ENCODE measurements around the gene MMP27.

The MMP27 gene

DNA sequence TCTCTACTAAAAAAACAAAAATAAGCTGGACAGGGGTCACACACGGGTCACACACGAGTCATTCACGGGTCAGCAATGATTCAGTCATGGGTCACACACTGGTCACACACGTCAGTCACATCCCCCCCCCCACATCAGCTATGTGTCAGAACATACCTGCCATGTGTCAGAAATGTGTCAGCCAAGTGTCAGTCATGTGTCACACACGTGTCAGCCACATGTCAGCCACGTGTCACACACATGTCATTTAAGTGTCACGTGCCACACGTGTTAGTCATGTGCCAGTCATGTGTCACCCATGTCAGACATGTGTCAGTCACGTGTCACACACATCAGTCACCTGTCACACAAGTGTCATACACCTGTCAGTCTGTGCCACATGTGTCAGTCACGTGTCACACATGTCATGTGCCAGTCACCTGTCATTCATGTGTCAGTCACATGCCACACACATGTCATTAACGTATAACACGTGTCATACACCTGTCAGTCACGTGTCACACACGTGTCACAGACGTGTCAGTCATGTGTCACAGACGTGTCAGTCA lies 51.8 kb downstream of the MMP27 start:
- H3K27me3 ChIP-seq (ENCODE audit: insufficient read depth, poor library complexity, severe bottlenecking), result no peaks in the 10 kb centered on the region
- no peak for TF ChIP-seq SPI1 (IDR thresholded peaks at IDR 0.05; ENCODE audit: borderline replicate concordance, low read depth)
- no peak for TF ChIP-seq CTCF (IDR thresholded peaks at IDR 0.05; ENCODE audit: insufficient read depth, low read length)
- no peak for TF ChIP-seq POLR2AphosphoS5 (IDR thresholded peaks at IDR 0.05; ENCODE audit: low read depth)
- no peak for TF ChIP-seq GABPA (IDR thresholded peaks at IDR 0.05; ENCODE audit: low read depth)
- TF ChIP-seq, protein P1, sequence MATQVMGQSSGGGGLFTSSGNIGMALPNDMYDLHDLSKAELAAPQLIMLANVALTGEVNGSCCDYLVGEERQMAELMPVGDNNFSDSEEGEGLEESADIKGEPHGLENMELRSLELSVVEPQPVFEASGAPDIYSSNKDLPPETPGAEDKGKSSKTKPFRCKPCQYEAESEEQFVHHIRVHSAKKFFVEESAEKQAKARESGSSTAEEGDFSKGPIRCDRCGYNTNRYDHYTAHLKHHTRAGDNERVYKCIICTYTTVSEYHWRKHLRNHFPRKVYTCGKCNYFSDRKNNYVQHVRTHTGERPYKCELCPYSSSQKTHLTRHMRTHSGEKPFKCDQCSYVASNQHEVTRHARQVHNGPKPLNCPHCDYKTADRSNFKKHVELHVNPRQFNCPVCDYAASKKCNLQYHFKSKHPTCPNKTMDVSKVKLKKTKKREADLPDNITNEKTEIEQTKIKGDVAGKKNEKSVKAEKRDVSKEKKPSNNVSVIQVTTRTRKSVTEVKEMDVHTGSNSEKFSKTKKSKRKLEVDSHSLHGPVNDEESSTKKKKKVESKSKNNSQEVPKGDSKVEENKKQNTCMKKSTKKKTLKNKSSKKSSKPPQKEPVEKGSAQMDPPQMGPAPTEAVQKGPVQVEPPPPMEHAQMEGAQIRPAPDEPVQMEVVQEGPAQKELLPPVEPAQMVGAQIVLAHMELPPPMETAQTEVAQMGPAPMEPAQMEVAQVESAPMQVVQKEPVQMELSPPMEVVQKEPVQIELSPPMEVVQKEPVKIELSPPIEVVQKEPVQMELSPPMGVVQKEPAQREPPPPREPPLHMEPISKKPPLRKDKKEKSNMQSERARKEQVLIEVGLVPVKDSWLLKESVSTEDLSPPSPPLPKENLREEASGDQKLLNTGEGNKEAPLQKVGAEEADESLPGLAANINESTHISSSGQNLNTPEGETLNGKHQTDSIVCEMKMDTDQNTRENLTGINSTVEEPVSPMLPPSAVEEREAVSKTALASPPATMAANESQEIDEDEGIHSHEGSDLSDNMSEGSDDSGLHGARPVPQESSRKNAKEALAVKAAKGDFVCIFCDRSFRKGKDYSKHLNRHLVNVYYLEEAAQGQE (IDR thresholded peaks at IDR 0.05; ENCODE audit: insufficient replicate concordance, low read depth), result no peak
- no peak overlapping the region for H3K27ac ChIP-seq (replicated peaks)
- DNase-seq (ENCODE audit: low read depth in 1 of 2, low spot score in 1 of 2), result no peak
- H3K4me3 ChIP-seq (replicated peaks; ENCODE audit: insufficient read depth, low read length), result no peak overlapping the region

- Histone ChIP-seq H3K27me3 (ENCODE audit: insufficient read depth, poor library complexity, severe bottlenecking) (no peaks in the 10 kb centered on the region), H3K4me3 (replicated peaks; ENCODE audit: insufficient read depth, low read length) (no peak overlapping the region), H3K27ac (replicated peaks) (no peak overlapping the region)
- DNase-seq (ENCODE audit: low read depth in 1 of 2, low spot score in 1 of 2), result no peak
- TF ChIP-seq, protein P1 (IDR thresholded peaks at IDR 0.05; ENCODE audit: insufficient replicate concordance, low read depth), result no peak
- TF ChIP-seq GABPA (IDR thresholded peaks at IDR 0.05; ENCODE audit: low read depth) (no peak), CTCF (IDR thresholded peaks at IDR 0.05; ENCODE audit: insufficient read depth, low read length) (no peak)
Observed at GRCh38 chr11:102647430-102647829, 58.1 kb downstream of the MMP27 start.

DNA sequence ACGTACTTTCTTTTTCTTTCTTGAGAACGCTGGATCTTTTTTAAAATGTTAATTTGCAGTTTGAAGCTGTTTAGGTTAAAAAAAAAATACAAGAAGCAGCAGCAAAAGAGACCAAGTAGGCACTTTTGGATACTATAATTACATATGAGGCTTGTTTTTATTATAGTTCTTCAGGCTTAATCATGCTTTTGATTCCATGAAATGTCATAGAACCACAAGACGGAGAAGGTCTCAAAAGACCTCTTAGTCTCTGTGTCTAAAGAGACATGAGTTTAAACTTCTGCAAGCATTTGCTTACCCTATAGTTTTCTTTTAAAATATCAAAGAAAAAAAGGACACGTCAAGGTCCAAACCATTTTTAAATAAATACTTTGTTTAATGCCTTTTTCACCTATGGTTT lies 61.6 kb downstream of the MMP27 start:
- no peak for DNase-seq (ENCODE audit: low read depth in 1 of 2, low spot score in 1 of 2)
- Histone ChIP-seq H3K27ac (replicated peaks) (no peak overlapping the region), H3K4me3 (replicated peaks; ENCODE audit: insufficient read depth, low read length) (no peak overlapping the region), H3K27me3 (ENCODE audit: insufficient read depth, poor library complexity, severe bottlenecking) (no peaks in the 10 kb centered on the region)
- no peak for TF ChIP-seq CTCF (IDR thresholded peaks at IDR 0.05; ENCODE audit: insufficient read depth, low read length)
- TF ChIP-seq POLR2AphosphoS5 (IDR thresholded peaks at IDR 0.05; ENCODE audit: low read depth), result no peak
- TF ChIP-seq, protein P1 (IDR thresholded peaks at IDR 0.05; ENCODE audit: insufficient replicate concordance, low read depth), result no peak
- no peak for TF ChIP-seq GABPA (IDR thresholded peaks at IDR 0.05; ENCODE audit: low read depth)
- TF ChIP-seq SPI1 (IDR thresholded peaks at IDR 0.05; ENCODE audit: borderline replicate concordance, low read depth), result no peak

All from HL-60 (cell line).